Esophagus (tissue), 2 donors: ENCODE results near the gene APOL6. TPM values are rescaled to one million over a fixed set of nuclear protein-coding genes. Genes with fewer than 3 reads are reported as not detected.

Source experiments
- H3K27ac ChIP-seq, 2 donors: one replicate each; pipeline ENCODE4 v1.5.1; 2013; ENCODE audit warnings: low read depth in 2 of 2, mild to moderate bottlenecking in 2 of 2, inconsistent platforms in 1 of 2, low read length in 1 of 2, moderate library complexity in 1 of 2
- H3K27me3 ChIP-seq, 2 donors: one replicate each; pipeline ENCODE4 v1.6.1; 2013; ENCODE audit warnings: low read length in 2 of 2, control low read depth in 1 of 2, mild to moderate bottlenecking in 1 of 2; ENCODE audit not compliant: insufficient read depth in 2 of 2, control insufficient read depth in 1 of 2
- H3K36me3 ChIP-seq, 2 donors: one replicate each; pipeline ENCODE4 v1.6.1; 2013; ENCODE audit warnings: low read length in 1 of 2; ENCODE audit not compliant: control insufficient read depth in 2 of 2, insufficient read depth in 2 of 2
- H3K4me1 ChIP-seq, 2 donors: one replicate each; pipeline ENCODE4 v1.6.1; 2013; ENCODE audit warnings: low read length in 1 of 2; ENCODE audit not compliant: control insufficient read depth in 2 of 2, insufficient read depth in 2 of 2
- H3K4me3 ChIP-seq, 2 donors: one replicate each; pipeline ENCODE4 v1.5.1; 2013; ENCODE audit warnings: low read length in 2 of 2, mild to moderate bottlenecking in 2 of 2, low read depth in 1 of 2, moderate library complexity in 1 of 2
- H3K9me3 ChIP-seq, 2 donors: one replicate each; pipeline ENCODE4 v1.6.1; 2013; ENCODE audit warnings: mild to moderate bottlenecking in 2 of 2, low read depth in 1 of 2, low read length in 1 of 2, moderate library complexity in 1 of 2; ENCODE audit not compliant: control insufficient read depth in 2 of 2, insufficient read depth in 1 of 2
- WGBS, 2 donors: extraction: QIAGEN DNeasy Blood & Tissue Kit; methylation state at CpG; one replicate each; pipeline ENCODE4 v1.1.7; 2013; 5-methylcytosine and 5-hydroxymethylcytosine counted together
- polyA plus RNA-seq, 2 donors: library from polyadenylated mRNA; stranded (reverse); fragments of 200-250 nt; gene quantifications; one replicate each; pipeline ENCODE4 v1.2.3, GENCODE V29; 2013
- donor health status: healthy with polysubstance abuse.
- donor health status: Bipolar disorder and iron deficiency.

APOL6 gene
- polyA plus RNA-seq, 2 donors: 2.8 to 3.8 TPM

- Histone ChIP-seq H3K9me3 (no peaks in the 10 kb centered on the region), H3K4me1 (peaks cover 0 to 13% of the 10 kb centered on the region in 2 donors), H3K36me3 (no peaks in the 10 kb centered on the region), H3K27ac (no peak overlapping the region), H3K4me3 (no peak overlapping the region), H3K27me3 (no peaks in the 10 kb centered on the region)
- WGBS, 2 donors: 64 to 76% methylated on average over 10 of the region's 10 CpGs
These were observed 22.3 kb upstream of the APOL6 start for GRCh38 chr22:35625763-35626432.

- H3K4me1 ChIP-seq: peaks cover 0 to 4% of the 10 kb centered on the region in 2 donors
- 3% methylated on average over 21 of the region's 21 CpGs for WGBS, 2 donors
- H3K9me3 ChIP-seq: no peaks in the 10 kb centered on the region
- H3K4me3 ChIP-seq: peak overlapping the region; percentile 49 to 55
- peak overlapping the region; percentile 88 to 93 for H3K27ac ChIP-seq
- H3K36me3 ChIP-seq: no peaks in the 10 kb centered on the region
- no peaks in the 10 kb centered on the region for H3K27me3 ChIP-seq
These were observed 20.8 kb upstream of the APOL6 start for GRCh38 chr22:35627267-35628041.

GRCh38 chr22:35628732-35629131 lies 19.5 kb upstream of the APOL6 start:
- Histone ChIP-seq H3K27me3 (no peaks in the 10 kb centered on the region), H3K36me3 (no peaks in the 10 kb centered on the region), H3K4me3 (no peak overlapping the region), H3K9me3 (no peaks in the 10 kb centered on the region), H3K27ac (peak overlapping the region in 1 of 2 donors; percentile 26), H3K4me1 (peaks cover 0 to 7% of the 10 kb centered on the region in 2 donors)
- 92 to 96% methylated on average over 3 of the region's 3 CpGs for WGBS, 2 donors

GRCh38 chr22:35629406-35630216 lies 18.6 kb upstream of the APOL6 start:
- Histone ChIP-seq H3K4me3 (no peak overlapping the region), H3K27me3 (no peaks in the 10 kb centered on the region)
- 19 to 27% methylated on average over 9 of the region's 9 CpGs for WGBS, 2 donors

GRCh38 chr22:35630387-35630793 lies 17.9 kb upstream of the APOL6 start:
- no peaks in the 10 kb centered on the region for H3K36me3 ChIP-seq
- H3K4me1 ChIP-seq: peaks cover 0 to 10% of the 10 kb centered on the region in 2 donors
- H3K4me3 ChIP-seq: no peak overlapping the region
- no peaks in the 10 kb centered on the region for H3K27me3 ChIP-seq
- WGBS, 2 donors: 76 to 78% methylated on average over 4 of the region's 4 CpGs
- H3K9me3 ChIP-seq: no peaks in the 10 kb centered on the region
- no peak overlapping the region for H3K27ac ChIP-seq

More at GRCh38 chr22:35629406-35630216, 18.6 kb upstream of the APOL6 start:
- peaks cover 0 to 10% of the 10 kb centered on the region in 2 donors for H3K4me1 ChIP-seq
- H3K9me3 ChIP-seq: no peaks in the 10 kb centered on the region
- peak overlapping the region; percentile 24 to 78 for H3K27ac ChIP-seq
- H3K36me3 ChIP-seq: no peaks in the 10 kb centered on the region

GRCh38 chr22:35630891-35631290 lies 17.4 kb upstream of the APOL6 start:
- Histone ChIP-seq H3K4me1 (peaks cover 0 to 10% of the 10 kb centered on the region in 2 donors), H3K36me3 (no peaks in the 10 kb centered on the region), H3K9me3 (no peaks in the 10 kb centered on the region), H3K27ac (no peak overlapping the region), H3K4me3 (no peak overlapping the region), H3K27me3 (no peaks in the 10 kb centered on the region)
- WGBS, 2 donors: 97% methylated on average over 9 of the region's 9 CpGs

- 59 to 78% methylated on average over 5 of the region's 5 CpGs for WGBS, 2 donors
- no peaks in the 10 kb centered on the region for H3K36me3 ChIP-seq
These were observed 16.6 kb upstream of the APOL6 start for GRCh38 chr22:35631597-35631996.

GRCh38 chr22:35632935-35633334 lies 15.3 kb upstream of the APOL6 start:
- Histone ChIP-seq H3K27ac (no peak overlapping the region), H3K9me3 (no peaks in the 10 kb centered on the region), H3K4me3 (no peak overlapping the region), H3K4me1 (peaks cover 0 to 15% of the 10 kb centered on the region in 2 donors), H3K27me3 (no peaks in the 10 kb centered on the region), H3K36me3 (no peaks in the 10 kb centered on the region)
- 79 to 81% methylated on average over 3 of the region's 3 CpGs for WGBS, 2 donors

More at GRCh38 chr22:35631597-35631996, 16.6 kb upstream of the APOL6 start:
- no peaks in the 10 kb centered on the region for H3K27me3 ChIP-seq
- H3K9me3 ChIP-seq: no peaks in the 10 kb centered on the region
- H3K27ac ChIP-seq: no peak overlapping the region
- H3K4me1 ChIP-seq: peaks cover 0 to 10% of the 10 kb centered on the region in 2 donors
- H3K4me3 ChIP-seq: no peak overlapping the region

GRCh38 chr22:35633520-35633919 lies 14.7 kb upstream of the APOL6 start:
- H3K36me3 ChIP-seq: no peaks in the 10 kb centered on the region
- no peaks in the 10 kb centered on the region for H3K9me3 ChIP-seq
- peak overlapping the region in 1 of 2 donors; percentile 61 for H3K27ac ChIP-seq
- WGBS, 2 donors: 87 to 95% methylated on average over 18 of the region's 18 CpGs
- H3K4me1 ChIP-seq: peaks cover 0 to 17% of the 10 kb centered on the region in 2 donors
- H3K4me3 ChIP-seq: no peak overlapping the region
- H3K27me3 ChIP-seq: no peaks in the 10 kb centered on the region
